Right lobe of liver (tissue), 4 donors: Measurements from ENCODE around the gene CLMN.

Source experiments
- CTCF ChIP-seq, 4 donors: fragments of 200-600 bp in 3 of 4; fragments of 450-650 bp in 1 of 4; IDR thresholded peaks; one replicate each; pipeline versions ENCODE4 v1.5.1 to v1.8.0; 2016 to 2022; ENCODE audit warnings: antibody characterized with exemption in 4 of 4, mild to moderate bottlenecking in 2 of 4
- POLR2A ChIP-seq: fragments of 450-650 bp; IDR thresholded peaks from one replicate; pipeline ENCODE4 v1.6.1; 2017; ENCODE audit warnings: antibody characterized with exemption, mild to moderate bottlenecking
- donor health status: DM: no; HTN: no; CAD: no.
- donor health status: DM: no; HTN: no; CAD: no.
- donor health status: DM: no; HTN: yes; CAD: no.

GRCh38 chr14:95190346-95190840, 129.3 kb downstream of the CLMN start:
- TF ChIP-seq CTCF (IDR thresholded peaks at IDR 0.05) (no peak), POLR2A (no peak)
